ENCODE results near the gene NSUN2.

DNA sequence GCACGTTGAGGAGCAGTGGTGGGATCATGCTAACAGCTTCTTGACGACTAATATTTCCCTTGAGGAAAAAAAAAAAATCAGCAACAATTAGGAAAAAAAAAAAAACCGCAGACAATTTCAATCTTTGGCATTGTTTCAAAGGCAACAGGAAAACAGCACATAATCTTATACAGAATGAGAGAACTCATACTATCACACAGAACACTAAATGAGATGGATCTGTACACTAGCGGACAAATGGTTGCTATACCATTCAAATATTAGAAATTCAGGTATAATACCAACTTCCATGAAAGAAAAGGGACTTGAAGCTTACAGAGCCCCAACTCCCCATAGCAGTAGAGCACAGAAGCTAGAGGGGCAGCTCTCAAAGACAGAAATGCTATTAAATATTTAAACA, 9.6 kb downstream of the NSUN2 start:
- TF ChIP-seq CTCF (IDR thresholded peaks at IDR 0.05), result no peak
- no peak for TF ChIP-seq POLR2A (IDR thresholded peaks at IDR 0.05)
